Spinal cord (tissue), 10 donors: ENCODE measurements around the gene SLC22A3. TPM values are rescaled to one million over a fixed set of nuclear protein-coding genes. Genes with fewer than 3 reads are reported as not detected.

ENCODE experiments used
- DNase-seq, 6 donors: peaks; one replicate each; pipeline versions ENCODE4 v3.0.0 to v3.0.0-alpha.2; 2013 to 2015; ENCODE audit warnings: low spot score in 6 of 6, low read depth in 4 of 6
- H3K27ac ChIP-seq: one replicate; pipeline ENCODE4 v1.5.1; 2013; ENCODE audit warnings: low read depth, low read length, control low read depth
- H3K27me3 ChIP-seq: one replicate; pipeline ENCODE4 v1.6.1; 2013; ENCODE audit warnings: low read length; ENCODE audit not compliant: control insufficient read depth, insufficient read depth
- H3K36me3 ChIP-seq: one replicate; pipeline ENCODE4 v1.6.1; 2013; ENCODE audit warnings: low read length; ENCODE audit not compliant: control insufficient read depth, insufficient read depth
- H3K4me1 ChIP-seq: one replicate; pipeline ENCODE4 v1.6.1; 2013; ENCODE audit warnings: low read length; ENCODE audit not compliant: control insufficient read depth, insufficient read depth
- H3K4me3 ChIP-seq: one replicate; pipeline ENCODE4 v1.5.1; 2013; ENCODE audit warnings: low read depth, low read length, control low read depth
- H3K9me3 ChIP-seq: one replicate; pipeline ENCODE4 v1.6.1; 2013; ENCODE audit warnings: low read length; ENCODE audit not compliant: control insufficient read depth, insufficient read depth
- WGBS: methylation state at CpG from one replicate; pipeline ENCODE4 v1.1.5; 2013; ENCODE audit warnings: missing lambda C conversion rate; ENCODE audit not compliant: insufficient coverage; 5-methylcytosine and 5-hydroxymethylcytosine counted together
- polyA plus RNA-seq, 2 donors: library from polyadenylated mRNA; unstranded; fragments of 120-200 nt; gene quantifications; one replicate each; pipeline ENCODE4 v1.2.1, GENCODE V29; 2013; ENCODE audit not compliant: insufficient read length in 2 of 2
- total RNA-seq, 2 donors: library from RNA; depleted of rRNA in 1 of 2; stranded (reverse); fragments of 120-200 nt in 1 of 2; fragments of >200 nt in 1 of 2; gene quantifications; one replicate each; pipeline versions ENCODE4 v1.2.3 to v1.2.4, GENCODE V29; 2013 to 2014
- donor health status: healthy.

SLC22A3 gene
- total and polyA plus RNA-seq, 4 donors: 8.0 to 49.4 (median 16.7) TPM

DNA sequence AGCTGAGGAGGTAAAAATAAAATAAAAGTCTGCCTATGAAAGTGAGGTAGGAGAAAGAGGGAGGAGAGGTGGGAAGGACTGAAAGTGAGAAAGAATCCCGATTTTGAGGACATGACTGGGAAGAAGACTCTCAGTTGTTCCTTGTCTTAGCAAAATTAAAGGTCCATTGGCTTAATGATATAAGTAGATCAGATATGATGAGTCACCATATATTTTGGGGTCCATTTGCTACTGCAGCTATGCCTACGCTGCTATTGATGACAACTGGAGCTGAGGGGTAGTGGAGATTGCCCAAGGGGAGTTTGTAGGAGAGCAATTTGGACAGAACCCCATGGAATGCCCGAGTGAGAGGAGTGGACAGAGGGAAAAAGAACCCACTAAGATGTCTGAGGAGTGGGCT, 15.1 kb upstream of the SLC22A3 start:
- no peaks in the 10 kb centered on the region for H3K36me3 ChIP-seq
- DNase-seq: no peak
- 89% methylated on average over 3 of the region's 3 CpGs for WGBS
- no peaks in the 10 kb centered on the region for H3K27me3 ChIP-seq
- no peak overlapping the region for H3K4me3 ChIP-seq
- H3K27ac ChIP-seq: no peak overlapping the region
- H3K4me1 ChIP-seq: no peaks in the 10 kb centered on the region
- no peaks in the 10 kb centered on the region for H3K9me3 ChIP-seq

- DNase-seq: no peak
- no peak overlapping the region for H3K27ac ChIP-seq
- H3K4me1 ChIP-seq: no peaks in the 10 kb centered on the region
- no peaks in the 10 kb centered on the region for H3K27me3 ChIP-seq
- no peaks in the 10 kb centered on the region for H3K36me3 ChIP-seq
- WGBS: 100% methylated on average over 2 of the region's 2 CpGs
- H3K9me3 ChIP-seq: no peaks in the 10 kb centered on the region
- no peak overlapping the region for H3K4me3 ChIP-seq
These were observed 14.3 kb upstream of the SLC22A3 start for GRCh38 chr6:160333841-160334240.

- H3K27me3 ChIP-seq: no peaks in the 10 kb centered on the region
- WGBS: 81% methylated on average over 5 of the region's 5 CpGs
- no peaks in the 10 kb centered on the region for H3K36me3 ChIP-seq
- no peak overlapping the region for H3K4me3 ChIP-seq
- H3K4me1 ChIP-seq: no peaks in the 10 kb centered on the region
- DNase-seq: no peak
- no peaks in the 10 kb centered on the region for H3K9me3 ChIP-seq
- H3K27ac ChIP-seq: no peak overlapping the region
These were observed 12.0 kb upstream of the SLC22A3 start for GRCh38 chr6:160336200-160336599.

DNA sequence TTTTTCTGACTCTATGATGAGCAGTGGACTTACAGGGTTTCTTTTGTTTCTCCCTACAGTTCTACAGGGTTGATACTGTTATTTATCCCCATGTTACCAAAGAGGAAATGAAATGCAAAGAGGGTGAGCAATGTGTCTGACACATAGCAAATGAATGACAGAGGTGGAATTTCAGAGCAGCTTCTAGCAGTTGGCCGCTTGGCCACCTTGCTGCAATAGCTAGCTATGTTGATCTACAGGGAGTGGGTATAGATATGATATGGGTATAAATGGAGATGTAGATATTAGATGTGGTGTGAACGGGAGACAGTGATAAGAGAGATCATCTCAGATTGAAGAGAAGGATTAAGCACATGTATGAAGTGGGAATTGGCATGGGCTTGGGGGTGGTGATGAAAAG, 10.9 kb upstream of the SLC22A3 start:
- DNase-seq: no peak
- Histone ChIP-seq H3K4me1 (no peaks in the 10 kb centered on the region), H3K4me3 (no peak overlapping the region), H3K9me3 (no peaks in the 10 kb centered on the region), H3K27ac (no peak overlapping the region), H3K36me3 (no peaks in the 10 kb centered on the region), H3K27me3 (no peaks in the 10 kb centered on the region)
- 97% methylated on average over 2 of the region's 2 CpGs for WGBS

- H3K27me3 ChIP-seq: no peaks in the 10 kb centered on the region
- no peaks in the 10 kb centered on the region for H3K36me3 ChIP-seq
- no peaks in the 10 kb centered on the region for H3K4me1 ChIP-seq
- no peak for DNase-seq
- WGBS: 78% methylated on average over 2 of the region's 3 CpGs
- H3K9me3 ChIP-seq: no peaks in the 10 kb centered on the region
- H3K27ac ChIP-seq: no peak overlapping the region
- H3K4me3 ChIP-seq: no peak overlapping the region
These were observed 10.2 kb upstream of the SLC22A3 start for GRCh38 chr6:160337991-160338390.

- no peak overlapping the region for H3K4me3 ChIP-seq
- H3K4me1 ChIP-seq: no peaks in the 10 kb centered on the region
- DNase-seq: no peak
- H3K27ac ChIP-seq: no peak overlapping the region
- WGBS: no CpG with 5 or more reads among the region's 2 CpGs
- no peaks in the 10 kb centered on the region for H3K9me3 ChIP-seq
- no peaks in the 10 kb centered on the region for H3K36me3 ChIP-seq
- no peaks in the 10 kb centered on the region for H3K27me3 ChIP-seq
These were observed 5.0 kb upstream of the SLC22A3 start for GRCh38 chr6:160343144-160343543.

- Histone ChIP-seq H3K9me3 (no peaks in the 10 kb centered on the region), H3K36me3 (no peaks in the 10 kb centered on the region), H3K27ac (no peak overlapping the region), H3K27me3 (peaks cover 3% of the 10 kb centered on the region), H3K4me3 (no peak overlapping the region), H3K4me1 (peaks cover 7% of the 10 kb centered on the region)
- DNase-seq: no peak
- no CpG with 5 or more reads among the region's 3 CpGs for WGBS
These were observed 3.9 kb upstream of the SLC22A3 start for GRCh38 chr6:160344271-160344670.

DNA sequence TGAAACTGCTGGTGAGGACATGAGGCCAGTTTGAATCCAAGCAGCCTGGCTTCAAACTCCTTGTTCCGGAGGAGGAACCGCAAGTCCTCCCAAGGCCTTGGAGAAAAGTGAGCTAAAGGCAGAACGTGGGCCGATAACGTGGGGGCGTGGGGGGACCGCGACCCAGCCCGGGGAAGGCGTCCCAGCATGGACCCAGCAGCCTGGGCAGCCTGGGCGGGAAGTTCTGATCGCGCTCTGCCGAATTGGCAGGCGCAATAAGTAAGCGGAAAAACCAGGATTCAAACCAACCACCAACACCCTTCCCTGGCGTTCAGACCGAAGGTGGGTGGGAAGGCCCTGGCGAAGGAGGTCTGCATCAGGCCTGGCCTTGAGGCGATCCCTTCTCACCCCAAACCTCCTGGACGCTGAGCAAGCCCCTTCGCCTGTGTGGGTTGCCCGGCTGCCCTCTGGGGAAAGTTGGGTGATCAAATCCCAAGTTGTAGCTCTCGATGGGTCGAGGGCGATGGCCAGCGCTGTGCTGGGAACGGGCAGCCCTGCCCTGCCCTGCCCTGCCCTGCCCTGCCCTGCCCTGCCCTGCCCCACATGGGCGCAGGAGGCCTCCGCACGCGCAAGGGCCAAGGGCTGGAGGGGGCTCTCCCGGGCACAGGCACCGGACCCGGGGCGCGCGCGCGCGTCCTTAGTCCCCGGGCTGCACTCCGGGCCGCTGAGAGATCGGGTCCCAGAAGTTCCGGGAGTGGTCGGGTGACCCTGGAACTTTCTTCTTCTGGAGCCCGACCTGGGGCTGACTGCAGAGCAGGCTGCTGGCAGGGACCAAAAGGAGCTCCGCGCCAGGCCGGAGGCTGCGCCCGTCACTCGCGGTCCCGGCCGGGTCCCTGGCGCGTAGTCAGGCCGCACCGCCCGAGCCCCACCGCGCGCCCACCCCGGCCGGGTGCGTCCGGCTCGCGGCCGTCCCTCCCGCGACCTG, 637 bp upstream of the SLC22A3 start:
- no peak for DNase-seq
- Histone ChIP-seq H3K4me3 (no peak overlapping the region), H3K27ac (no peak overlapping the region), H3K9me3 (no peaks in the 10 kb centered on the region), H3K36me3 (no peaks in the 10 kb centered on the region), H3K4me1 (peaks cover 10% of the 10 kb centered on the region), H3K27me3 (peaks cover 17% of the 10 kb centered on the region)
- WGBS: 36% methylated on average over 70 of the region's 74 CpGs

DNA sequence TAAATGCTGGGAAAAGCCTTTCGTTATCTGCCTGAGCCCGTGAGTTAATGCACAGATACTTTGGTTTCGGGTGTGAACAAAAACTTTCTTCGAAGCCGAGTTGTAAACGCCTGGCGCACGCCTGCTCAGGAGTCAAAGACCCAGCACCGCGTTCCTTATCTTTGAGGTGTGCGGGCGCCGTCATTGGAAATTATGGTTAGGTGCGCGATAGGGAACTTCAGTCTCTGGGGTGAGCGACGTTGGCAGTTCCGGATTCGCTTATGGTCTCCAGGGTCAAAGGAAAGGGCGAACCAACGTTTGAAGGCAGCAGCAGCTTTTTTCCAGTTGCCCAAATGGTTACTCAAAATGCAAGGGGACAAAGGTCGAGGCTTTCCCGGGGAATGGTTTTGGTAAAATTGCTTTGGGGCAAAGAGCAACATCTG, 853 bp downstream of the SLC22A3 start:
- Histone ChIP-seq H3K9me3 (no peaks in the 10 kb centered on the region), H3K36me3 (no peaks in the 10 kb centered on the region), H3K4me1 (peaks cover 10% of the 10 kb centered on the region), H3K27ac (no peak overlapping the region), H3K27me3 (peaks cover 17% of the 10 kb centered on the region), H3K4me3 (peak overlapping the region; percentile 46)
- no peak for DNase-seq
- WGBS: 3% methylated on average over 22 of the region's 23 CpGs

- H3K4me3 ChIP-seq: peak overlapping the region; percentile 46
- H3K9me3 ChIP-seq: no peaks in the 10 kb centered on the region
- no peak for DNase-seq
- no peak overlapping the region for H3K27ac ChIP-seq
- peaks cover 20% of the 10 kb centered on the region for H3K27me3 ChIP-seq
- no peaks in the 10 kb centered on the region for H3K36me3 ChIP-seq
- 75% methylated on average over 8 of the region's 11 CpGs for WGBS
- peaks cover 10% of the 10 kb centered on the region for H3K4me1 ChIP-seq
These were observed 1.7 kb downstream of the SLC22A3 start for GRCh38 chr6:160349814-160350350.
